Activated T-helper 17 cell treated with anti-CD3 and anti-CD28 coated beads, Interleukin-2, amount 50 U/mL, for 72 hours (primary cell): Measurements from ENCODE around the gene PLPP4. TPM values are rescaled to one million over a fixed set of nuclear protein-coding genes. Genes with fewer than 3 reads are reported as not detected.

Source experiments
- ATAC-seq: fragments of 150-1000 bp; cut with Tn5 transposase; replicated peaks from 2 replicates; pipeline ENCODE4 v1.10.0; 2021; ENCODE audit warnings: mild to moderate bottlenecking, moderate library complexity
- H3K27ac Mint-ChIP-seq: one replicate; pipeline ENCODE4 v1.8.0; 2022; ENCODE audit warnings: mixed read lengths
- H3K27me3 Mint-ChIP-seq: one replicate; pipeline ENCODE4 v1.8.0; 2022; ENCODE audit warnings: mixed read lengths
- H3K36me3 Mint-ChIP-seq: one replicate; pipeline ENCODE4 v1.8.0; 2022; ENCODE audit warnings: low read depth, mild to moderate bottlenecking, mixed read lengths
- H3K4me1 Mint-ChIP-seq: one replicate; pipeline ENCODE4 v1.8.0; 2022; ENCODE audit warnings: mixed read lengths
- H3K4me3 Mint-ChIP-seq: one replicate; pipeline ENCODE4 v1.8.0; 2022; ENCODE audit warnings: mild to moderate bottlenecking, mixed read lengths
- H3K9me3 Mint-ChIP-seq: one replicate; pipeline ENCODE4 v1.8.0; 2022; ENCODE audit warnings: mixed read lengths
- total RNA-seq, 2 donors: library from RNA; stranded (reverse); gene quantifications; one replicate each; pipeline ENCODE4 v1.2.3, GENCODE V29; 2022

PLPP4 gene
- total RNA-seq, 2 donors from 2014 or later: not detected

- ATAC-seq: no peak
- H3K4me1 Mint-ChIP-seq: no peaks in the 10 kb centered on the region
- no peak overlapping the region for H3K27ac Mint-ChIP-seq
- no peaks in the 10 kb centered on the region for H3K36me3 Mint-ChIP-seq
- no peak overlapping the region for H3K4me3 Mint-ChIP-seq
- peaks cover 8% of the 10 kb centered on the region for H3K9me3 Mint-ChIP-seq
- H3K27me3 Mint-ChIP-seq: peaks cover 11% of the 10 kb centered on the region
Observed at GRCh38 chr10:120436439-120437112, 20.5 kb upstream of the PLPP4 start.

GRCh38 chr10:120437541-120437940, 19.5 kb upstream of the PLPP4 start:
- peaks cover 6% of the 10 kb centered on the region for H3K27me3 Mint-ChIP-seq
- H3K4me1 Mint-ChIP-seq: no peaks in the 10 kb centered on the region
- H3K4me3 Mint-ChIP-seq: no peak overlapping the region
- H3K9me3 Mint-ChIP-seq: peaks cover 8% of the 10 kb centered on the region
- no peak overlapping the region for H3K27ac Mint-ChIP-seq
- no peaks in the 10 kb centered on the region for H3K36me3 Mint-ChIP-seq
- ATAC-seq: no peak

- Mint-ChIP-seq H3K4me3 (no peak overlapping the region), H3K36me3 (no peaks in the 10 kb centered on the region), H3K4me1 (no peaks in the 10 kb centered on the region)
Observed at GRCh38 chr10:120451968-120452367, 5.1 kb upstream of the PLPP4 start.

GRCh38 chr10:120453319-120453718, 3.7 kb upstream of the PLPP4 start:
- no peak for ATAC-seq
- peaks cover 14% of the 10 kb centered on the region for H3K27me3 Mint-ChIP-seq
- H3K9me3 Mint-ChIP-seq: no peaks in the 10 kb centered on the region
- H3K27ac Mint-ChIP-seq: no peak overlapping the region
- no peaks in the 10 kb centered on the region for H3K4me1 Mint-ChIP-seq
- H3K36me3 Mint-ChIP-seq: no peaks in the 10 kb centered on the region
- H3K4me3 Mint-ChIP-seq: no peak overlapping the region

More at GRCh38 chr10:120451968-120452367, 5.1 kb upstream of the PLPP4 start:
- Mint-ChIP-seq H3K27ac (no peak overlapping the region), H3K27me3 (peaks cover 11% of the 10 kb centered on the region), H3K9me3 (no peaks in the 10 kb centered on the region)
- ATAC-seq: no peak

GRCh38 chr10:120453886-120454285, 3.1 kb upstream of the PLPP4 start:
- Mint-ChIP-seq H3K36me3 (no peaks in the 10 kb centered on the region), H3K27me3 (peaks cover 20% of the 10 kb centered on the region), H3K4me1 (no peaks in the 10 kb centered on the region), H3K27ac (no peak overlapping the region), H3K4me3 (no peak overlapping the region), H3K9me3 (no peaks in the 10 kb centered on the region)
- ATAC-seq: no peak

- H3K36me3 Mint-ChIP-seq: no peaks in the 10 kb centered on the region
- H3K27me3 Mint-ChIP-seq: peaks cover 22% of the 10 kb centered on the region
- ATAC-seq: no peak
- no peaks in the 10 kb centered on the region for H3K4me1 Mint-ChIP-seq
- H3K27ac Mint-ChIP-seq: no peak overlapping the region
- no peak overlapping the region for H3K4me3 Mint-ChIP-seq
- H3K9me3 Mint-ChIP-seq: no peaks in the 10 kb centered on the region
Observed at GRCh38 chr10:120455004-120455403, 2.0 kb upstream of the PLPP4 start.

- H3K4me3 Mint-ChIP-seq: no peak overlapping the region
- no peaks in the 10 kb centered on the region for H3K36me3 Mint-ChIP-seq
- H3K27ac Mint-ChIP-seq: no peak overlapping the region
- no peak for ATAC-seq
- no peaks in the 10 kb centered on the region for H3K9me3 Mint-ChIP-seq
- peaks cover 22% of the 10 kb centered on the region for H3K27me3 Mint-ChIP-seq
- H3K4me1 Mint-ChIP-seq: no peaks in the 10 kb centered on the region
Observed at GRCh38 chr10:120455606-120456005, 1.4 kb upstream of the PLPP4 start.

- Mint-ChIP-seq H3K27ac (no peak overlapping the region), H3K9me3 (no peaks in the 10 kb centered on the region), H3K4me3 (no peak overlapping the region), H3K4me1 (no peaks in the 10 kb centered on the region), H3K36me3 (no peaks in the 10 kb centered on the region), H3K27me3 (peaks cover 22% of the 10 kb centered on the region)
- ATAC-seq: no peak
Observed at GRCh38 chr10:120456143-120456625, 843 bp upstream of the PLPP4 start.

- no peak overlapping the region for H3K27ac Mint-ChIP-seq
- H3K27me3 Mint-ChIP-seq: peaks cover 22% of the 10 kb centered on the region
- H3K4me3 Mint-ChIP-seq: no peak overlapping the region
- H3K4me1 Mint-ChIP-seq: no peaks in the 10 kb centered on the region
- ATAC-seq: no peak
- H3K36me3 Mint-ChIP-seq: no peaks in the 10 kb centered on the region
- no peaks in the 10 kb centered on the region for H3K9me3 Mint-ChIP-seq
Observed at GRCh38 chr10:120457431-120458172, 575 bp downstream of the PLPP4 start.

GRCh38 chr10:120458432-120458831, 1.4 kb downstream of the PLPP4 start:
- no peaks in the 10 kb centered on the region for H3K9me3 Mint-ChIP-seq

GRCh38 chr10:120459185-120459584, 2.2 kb downstream of the PLPP4 start:
- Mint-ChIP-seq H3K27ac (no peak overlapping the region), H3K9me3 (no peaks in the 10 kb centered on the region), H3K36me3 (no peaks in the 10 kb centered on the region), H3K4me1 (no peaks in the 10 kb centered on the region), H3K4me3 (no peak overlapping the region), H3K27me3 (peaks cover 22% of the 10 kb centered on the region)
- ATAC-seq: no peak

More at GRCh38 chr10:120458432-120458831, 1.4 kb downstream of the PLPP4 start:
- Mint-ChIP-seq H3K4me3 (no peak overlapping the region), H3K27me3 (peaks cover 22% of the 10 kb centered on the region), H3K4me1 (no peaks in the 10 kb centered on the region), H3K27ac (no peak overlapping the region), H3K36me3 (no peaks in the 10 kb centered on the region)
- ATAC-seq: no peak

GRCh38 chr10:120460186-120460585, 3.2 kb downstream of the PLPP4 start:
- H3K36me3 Mint-ChIP-seq: no peaks in the 10 kb centered on the region
- no peak for ATAC-seq
- no peak overlapping the region for H3K4me3 Mint-ChIP-seq
- no peaks in the 10 kb centered on the region for H3K4me1 Mint-ChIP-seq
- no peak overlapping the region for H3K27ac Mint-ChIP-seq
- H3K27me3 Mint-ChIP-seq: peaks cover 19% of the 10 kb centered on the region
- no peaks in the 10 kb centered on the region for H3K9me3 Mint-ChIP-seq

GRCh38 chr10:120460776-120461175, 3.7 kb downstream of the PLPP4 start:
- Mint-ChIP-seq H3K9me3 (no peaks in the 10 kb centered on the region), H3K27ac (no peak overlapping the region), H3K4me3 (no peak overlapping the region), H3K36me3 (no peaks in the 10 kb centered on the region), H3K4me1 (no peaks in the 10 kb centered on the region), H3K27me3 (peaks cover 16% of the 10 kb centered on the region)
- no peak for ATAC-seq

- H3K9me3 Mint-ChIP-seq: no peaks in the 10 kb centered on the region
- H3K36me3 Mint-ChIP-seq: no peaks in the 10 kb centered on the region
- no peaks in the 10 kb centered on the region for H3K4me1 Mint-ChIP-seq
- H3K27me3 Mint-ChIP-seq: peaks cover 11% of the 10 kb centered on the region
- no peak overlapping the region for H3K27ac Mint-ChIP-seq
- H3K4me3 Mint-ChIP-seq: no peak overlapping the region
- ATAC-seq: no peak
Observed at GRCh38 chr10:120462018-120462682, 5.1 kb downstream of the PLPP4 start.

GRCh38 chr10:120465138-120465537, 8.1 kb downstream of the PLPP4 start:
- Mint-ChIP-seq H3K4me3 (no peak overlapping the region), H3K4me1 (no peaks in the 10 kb centered on the region), H3K27ac (no peak overlapping the region), H3K9me3 (no peaks in the 10 kb centered on the region), H3K36me3 (no peaks in the 10 kb centered on the region), H3K27me3 (no peaks in the 10 kb centered on the region)
- ATAC-seq: no peak
